WI38 (cell line): Measurements from ENCODE around the gene INPP5D.

Source experiments
- H3K4me3 ChIP-seq: 2 replicates; pipeline ENCODE4 v1.5.1; 2011; ENCODE audit warnings: low read depth, mild to moderate bottlenecking, control low read depth, low read length
- CTCF ChIP-seq: IDR thresholded peaks from 2 replicates; pipeline ENCODE4 v1.5.1; 2012; ENCODE audit warnings: low read depth, mild to moderate bottlenecking, control low read depth, low read length

INPP5D gene

GRCh38 chr2:233140077-233140585, 80.0 kb downstream of the INPP5D start:
- TF ChIP-seq CTCF = no peak
- H3K4me3 ChIP-seq = no peak overlapping the region

- H3K4me3 ChIP-seq = no peak overlapping the region
Measured at GRCh38 chr2:233140978-233141377, 80.8 kb downstream of the INPP5D start.

GRCh38 chr2:233141901-233142300, 81.8 kb downstream of the INPP5D start:
- no peak overlapping the region for H3K4me3 ChIP-seq
- TF ChIP-seq CTCF = no peak

More at GRCh38 chr2:233140978-233141377, 80.8 kb downstream of the INPP5D start:
- no peak for TF ChIP-seq CTCF

GRCh38 chr2:233142355-233142897, 82.3 kb downstream of the INPP5D start:
- TF ChIP-seq CTCF = no peak
- no peak overlapping the region for H3K4me3 ChIP-seq

GRCh38 chr2:233143700-233144331, 83.7 kb downstream of the INPP5D start:
- H3K4me3 ChIP-seq = no peak overlapping the region
- no peak for TF ChIP-seq CTCF

GRCh38 chr2:233145726-233146125, 85.6 kb downstream of the INPP5D start:
- no peak for TF ChIP-seq CTCF
- no peak overlapping the region for H3K4me3 ChIP-seq

GRCh38 chr2:233146194-233146593, 86.1 kb downstream of the INPP5D start:
- H3K4me3 ChIP-seq = no peak overlapping the region

More at GRCh38 chr2:233146194-233146593, 86.1 kb downstream of the INPP5D start:
- TF ChIP-seq CTCF = no peak
